DMS53 (cell line): ENCODE measurements around the gene ANTXRL.
"Not testable (repeated sequence)": the region's sequence is repeated elsewhere in the genome, so short reads cannot be mapped to it uniquely, and the experiment has no call there.

ENCODE experiments used
- DNase-seq: peaks from one replicate; lab custom pipeline; 2025; lab: John Stamatoyannopoulos, UW

The ANTXRL gene

DNA sequence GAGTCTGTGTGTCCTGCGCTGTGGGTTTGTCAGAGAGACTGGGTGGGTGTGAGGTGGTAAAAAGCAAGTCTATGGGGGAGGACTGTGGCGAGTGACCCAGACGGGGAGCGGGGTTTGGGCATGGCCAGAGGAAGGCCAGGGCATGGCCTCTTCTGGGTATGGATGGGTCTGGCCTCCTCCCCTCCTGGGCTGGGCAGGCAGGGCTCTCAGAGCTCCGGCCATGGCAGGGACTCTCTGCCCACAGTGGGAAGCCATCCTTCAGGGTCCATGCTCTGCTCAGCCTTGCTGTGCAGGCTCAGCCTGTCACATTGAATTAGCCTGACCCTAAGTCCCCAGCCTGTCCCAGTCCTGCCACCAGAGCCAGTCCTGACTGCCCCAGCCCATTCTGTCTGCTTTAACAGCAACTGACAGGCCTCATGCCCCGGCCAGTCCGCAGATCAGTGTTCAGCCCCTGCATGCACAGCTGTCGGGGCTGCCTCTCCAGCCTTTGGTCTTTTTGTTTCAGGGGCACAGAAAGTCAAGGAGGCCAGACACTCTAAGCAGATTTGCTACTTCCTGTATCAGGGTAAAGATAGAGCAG is 7.9 kb downstream of the ANTXRL start:
- no peak for DNase-seq

DNA sequence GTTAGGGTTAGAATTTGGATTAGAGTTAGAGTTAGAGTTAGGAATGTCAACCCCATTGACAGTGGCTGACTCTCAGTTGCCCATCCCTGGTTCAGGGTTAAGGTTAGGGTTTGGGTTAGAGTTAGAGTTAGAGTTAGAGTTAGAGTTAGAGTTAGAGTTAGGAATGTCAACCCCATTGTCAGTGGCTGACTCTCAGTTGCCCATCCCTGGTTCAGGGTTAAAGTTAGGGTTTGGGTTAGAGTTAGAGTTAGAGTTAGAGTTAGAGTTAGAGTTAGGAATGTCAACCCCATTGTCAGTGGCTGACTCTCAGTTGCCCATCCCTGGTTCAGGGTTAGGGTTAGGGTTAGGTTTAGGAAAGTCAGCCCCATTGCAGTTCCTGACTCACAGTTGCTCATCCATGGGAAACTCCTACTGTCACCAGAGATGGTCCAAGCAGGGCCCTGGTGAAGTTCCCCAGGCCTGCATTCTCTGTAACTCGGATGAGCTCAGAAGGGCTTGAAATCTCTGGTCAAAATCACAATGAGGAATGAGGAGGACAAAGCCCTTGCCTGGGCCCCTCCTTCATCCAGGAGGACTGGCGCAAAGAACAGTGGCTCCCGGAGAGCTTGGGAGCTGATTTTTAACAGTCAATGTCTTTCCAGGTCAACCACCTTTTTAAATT is 8.7 kb downstream of the ANTXRL start:
- not testable (repeated sequence) for DNase-seq

DNA sequence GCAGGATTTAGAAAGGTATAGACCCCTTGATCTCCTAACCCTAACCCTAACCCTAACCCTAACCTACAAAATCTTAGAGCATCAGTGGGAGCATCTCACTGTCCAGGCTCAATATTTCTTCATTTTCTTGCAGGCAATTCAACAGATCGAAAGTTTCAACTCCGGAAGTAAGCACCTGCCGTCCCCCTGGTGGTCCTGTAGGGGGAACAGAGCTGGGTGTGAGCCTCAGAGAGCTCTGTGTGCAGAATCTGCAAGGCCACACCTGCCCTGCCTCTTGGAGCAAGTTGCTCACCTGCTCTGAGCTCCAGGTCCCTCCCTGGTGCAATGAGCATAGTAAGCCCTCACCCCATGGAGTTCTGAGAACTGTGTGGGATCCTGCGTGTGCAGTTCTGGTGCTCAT is 9.3 kb downstream of the ANTXRL start:
- DNase-seq, result not testable (repeated sequence)

DNA sequence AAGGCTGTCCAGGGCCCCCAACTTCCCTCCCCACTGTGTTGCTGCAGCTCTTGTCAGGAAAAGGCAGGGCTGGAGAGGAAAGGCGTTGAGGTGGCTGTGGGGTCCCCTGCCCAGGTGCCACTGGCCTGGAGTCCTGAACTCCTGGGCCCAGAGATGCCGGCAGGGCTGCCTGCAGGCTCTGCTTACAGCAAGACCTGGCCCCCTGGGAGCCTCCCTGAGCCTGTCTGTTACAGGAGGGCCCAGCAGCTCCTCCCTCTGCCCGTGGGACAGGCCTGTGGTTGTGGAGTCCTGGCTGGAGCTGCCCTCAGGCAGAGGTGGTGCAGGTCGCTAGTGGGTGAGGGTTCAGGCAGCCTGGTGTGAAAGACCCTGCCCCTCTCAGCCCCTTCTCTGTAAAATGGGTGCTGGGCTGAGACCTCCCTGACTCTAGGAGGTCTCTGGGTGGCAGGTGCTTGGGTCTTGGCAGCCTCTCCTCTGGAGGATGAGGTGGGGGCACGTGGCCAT is 9.9 kb downstream of the ANTXRL start:
- no peak for DNase-seq

DNA sequence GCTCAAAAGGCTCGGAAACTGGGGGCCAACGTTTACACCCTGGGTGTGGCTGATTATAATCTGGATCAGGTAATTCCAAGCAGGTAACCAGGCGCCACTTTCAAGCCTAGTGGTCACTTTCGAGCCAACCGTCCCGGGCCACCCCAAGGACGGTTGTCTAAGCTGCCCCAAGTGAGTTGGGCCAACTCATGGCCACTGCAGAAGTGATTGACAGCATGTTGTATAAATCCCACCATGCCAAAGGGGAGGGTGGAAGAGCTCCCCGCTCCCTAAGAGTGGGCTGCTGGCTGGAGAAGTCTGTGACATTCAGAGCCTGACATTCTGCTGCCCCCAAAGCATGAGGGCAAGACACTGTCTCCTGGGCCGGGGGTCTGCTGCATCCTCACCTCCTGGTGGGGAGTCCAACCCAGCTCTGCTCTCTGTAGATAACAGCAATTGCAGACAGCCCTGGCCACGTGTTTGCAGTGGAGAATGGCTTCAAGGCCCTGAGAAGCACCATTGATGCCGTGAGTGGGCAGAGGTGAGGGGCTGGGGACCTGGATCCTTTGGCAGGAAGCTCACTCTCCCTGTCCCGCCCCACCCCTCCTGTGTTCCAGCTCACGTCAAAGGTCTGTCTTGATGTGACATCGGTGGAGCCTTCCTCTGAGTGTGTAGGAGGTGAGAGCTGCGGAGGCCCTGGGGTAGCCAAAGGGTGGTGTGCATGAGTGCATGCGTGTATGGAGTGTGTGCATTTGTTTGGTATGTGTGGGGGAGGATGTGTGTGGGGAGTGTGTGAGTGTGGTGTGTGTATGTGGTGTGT is 10.8 kb downstream of the ANTXRL start:
- DNase-seq, result no peak

DNA sequence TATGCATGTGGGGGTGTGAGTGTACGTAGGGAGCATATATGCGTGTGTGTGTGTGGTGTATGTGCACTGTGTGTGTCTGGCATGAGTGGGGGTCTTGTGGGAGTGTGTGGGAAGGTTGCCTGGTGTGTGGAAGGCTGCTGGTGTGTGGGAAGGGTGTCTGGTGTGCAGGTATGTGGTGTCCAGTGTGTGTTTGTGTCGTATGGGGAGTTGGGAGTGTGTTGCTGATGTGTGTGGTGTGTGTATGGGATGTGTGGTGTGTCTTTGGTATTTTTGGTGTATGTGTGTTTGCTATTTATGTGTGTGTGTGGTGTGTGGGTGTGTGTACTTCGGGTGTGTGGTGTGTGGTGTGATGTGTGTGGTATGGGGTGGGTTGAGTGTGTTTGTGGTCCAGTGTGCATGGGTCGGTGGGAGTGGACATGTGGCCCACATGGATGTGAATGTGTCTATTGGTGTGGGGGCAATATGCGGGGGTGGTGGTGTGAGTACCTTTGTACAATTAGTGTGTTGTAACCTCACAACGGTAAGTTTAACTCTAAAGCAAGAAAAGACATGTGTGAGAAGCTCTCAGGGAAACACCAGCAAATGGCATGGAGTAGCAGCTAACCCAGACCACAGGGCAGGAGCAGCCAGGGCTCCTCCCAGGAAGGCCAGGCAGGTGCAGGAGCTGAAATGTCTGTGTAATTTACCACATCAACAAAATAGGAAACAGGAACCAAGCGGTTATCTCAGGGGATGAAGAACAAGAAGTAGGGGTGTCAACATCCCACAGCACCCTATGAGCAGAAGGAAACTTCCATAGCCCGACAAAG is 11.9 kb downstream of the ANTXRL start:
- DNase-seq, result no peak

DNA sequence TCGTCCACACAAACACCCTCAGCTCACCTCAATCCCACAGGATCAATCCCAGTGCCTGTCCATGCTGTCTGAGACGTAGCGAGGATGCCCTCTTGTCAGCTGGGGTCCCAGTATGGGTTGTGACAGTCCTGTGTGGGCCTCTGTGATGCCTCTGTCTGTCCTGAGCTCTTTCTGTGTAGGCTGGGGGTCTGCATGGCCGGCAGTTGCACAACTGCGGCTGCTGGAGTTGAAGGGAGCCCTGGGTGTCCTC is 12.4 kb downstream of the ANTXRL start:
- no peak for DNase-seq

DNA sequence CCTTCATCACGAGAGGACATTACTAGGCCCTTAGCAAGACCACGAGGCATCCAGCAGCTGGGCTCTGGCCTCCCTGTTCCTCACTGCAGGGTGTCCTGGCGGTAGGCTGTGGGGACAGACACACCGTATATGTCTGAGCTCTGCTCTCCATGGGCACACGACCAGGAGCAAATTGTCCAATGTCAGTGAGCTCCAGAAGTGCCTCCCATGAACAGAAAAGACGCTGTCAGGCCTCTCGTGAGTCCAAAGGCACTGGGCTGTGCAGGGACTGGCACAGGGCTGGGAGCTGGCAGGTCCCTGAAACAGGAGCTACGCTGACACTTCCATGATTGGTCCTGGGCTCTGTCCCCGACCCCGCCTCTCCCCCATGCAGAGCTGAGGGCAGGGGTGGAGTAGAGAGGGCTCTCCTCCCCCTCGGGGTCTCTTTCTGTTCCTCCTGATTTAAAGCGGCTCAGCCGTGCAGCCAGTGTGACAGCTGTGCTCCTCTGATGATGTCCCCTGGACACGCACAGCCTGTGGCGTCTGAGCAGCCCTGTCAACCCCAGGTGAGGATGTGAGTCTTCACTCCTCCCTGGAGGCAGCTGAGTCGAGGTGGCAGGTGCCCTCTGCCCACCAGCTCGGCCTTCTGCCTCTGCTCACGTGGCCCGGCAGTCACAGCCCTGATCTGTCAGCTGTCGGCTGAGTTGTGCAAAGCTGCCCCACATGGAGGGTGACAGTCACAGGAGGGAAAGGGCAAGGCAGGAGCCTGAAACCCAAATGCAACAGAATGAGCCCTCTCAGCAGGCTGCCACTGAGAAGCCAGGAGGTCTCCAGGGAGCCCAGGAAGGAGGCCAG is 13.0 kb downstream of the ANTXRL start:
- no peak for DNase-seq

DNA sequence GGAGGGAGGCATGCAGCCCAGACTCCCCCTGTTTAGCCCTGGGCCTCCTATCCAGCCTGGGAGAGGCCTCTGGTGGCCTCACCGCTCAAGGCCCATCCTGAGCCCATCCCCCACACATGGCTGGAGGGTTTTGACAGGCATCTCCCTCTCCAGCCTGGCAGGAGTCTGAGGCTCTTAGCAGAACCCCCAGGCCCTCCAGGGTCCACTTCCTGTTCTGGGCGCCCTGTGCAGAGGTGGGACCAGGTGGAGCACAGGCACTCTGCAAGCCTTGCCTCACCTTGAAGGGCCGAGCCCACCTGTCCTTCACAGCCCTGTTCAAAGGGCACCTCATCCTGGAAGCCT is 13.5 kb downstream of the ANTXRL start:
- DNase-seq, result not testable (repeated sequence)

DNA sequence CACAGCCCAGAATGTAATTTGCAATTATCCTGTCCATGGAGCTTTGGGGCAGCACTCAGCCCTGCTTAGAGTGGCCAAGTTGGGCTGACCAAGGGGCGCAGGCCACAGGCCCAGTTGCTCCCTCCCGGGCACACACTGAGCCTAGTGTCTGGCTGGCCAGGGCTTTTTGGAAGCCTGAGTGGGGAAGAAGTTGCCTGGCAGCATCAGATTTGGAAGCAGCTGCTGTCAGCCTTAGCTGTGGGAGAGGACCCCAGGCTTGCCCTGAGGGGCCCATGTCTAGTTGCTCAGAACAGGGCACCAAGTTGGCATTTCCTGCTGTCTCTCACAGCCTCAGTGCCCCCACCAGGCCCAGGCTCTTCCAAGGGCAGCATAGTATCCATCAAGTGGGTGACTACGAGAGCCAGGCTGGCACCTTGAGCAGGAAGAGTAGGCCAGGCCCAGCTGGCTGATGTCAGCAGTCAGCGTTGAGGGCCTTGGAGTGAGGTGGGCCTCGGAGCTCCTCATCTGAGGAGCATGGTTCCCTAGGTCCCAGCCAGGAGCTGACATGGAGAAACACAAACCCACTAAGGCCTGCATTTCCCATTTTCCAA is 14.4 kb downstream of the ANTXRL start:
- no peak for DNase-seq

DNA sequence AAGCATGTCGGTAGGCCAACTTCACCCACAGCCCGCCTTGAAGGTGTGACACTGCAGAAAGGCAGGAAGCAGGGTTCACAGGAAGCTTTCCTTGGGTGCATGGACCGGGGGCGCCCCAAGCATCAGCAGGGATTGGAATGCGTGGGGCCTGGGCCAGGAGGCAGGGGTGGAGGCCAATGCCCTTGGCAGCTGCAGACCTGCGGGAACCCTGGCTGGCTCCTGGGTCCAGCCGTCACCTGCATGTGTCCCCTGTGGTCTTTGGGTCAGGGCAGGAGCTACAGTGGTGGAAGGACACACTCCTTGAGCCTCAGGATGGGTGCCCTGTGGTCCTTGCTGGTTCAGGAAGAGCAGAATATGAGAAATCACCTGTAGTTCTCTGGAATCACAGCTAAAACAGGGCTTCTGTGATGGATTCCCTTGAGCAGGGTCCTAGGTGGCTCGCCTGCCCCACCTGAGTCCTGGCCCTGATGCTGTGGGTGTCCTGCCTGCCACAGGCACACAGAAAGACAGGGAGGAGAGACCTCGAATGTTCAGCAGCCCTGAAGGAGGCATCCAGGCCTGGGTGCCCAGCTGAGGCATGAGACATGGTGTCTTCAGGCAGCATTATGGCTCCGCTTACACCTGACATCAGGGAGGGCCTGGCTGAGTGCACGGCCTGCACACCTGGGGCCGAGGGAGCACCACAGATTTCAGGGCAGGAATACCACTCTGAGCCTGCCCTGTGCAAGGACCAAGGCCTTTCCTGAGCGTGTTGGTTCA is 15.1 kb downstream of the ANTXRL start:
- no peak for DNase-seq

DNA sequence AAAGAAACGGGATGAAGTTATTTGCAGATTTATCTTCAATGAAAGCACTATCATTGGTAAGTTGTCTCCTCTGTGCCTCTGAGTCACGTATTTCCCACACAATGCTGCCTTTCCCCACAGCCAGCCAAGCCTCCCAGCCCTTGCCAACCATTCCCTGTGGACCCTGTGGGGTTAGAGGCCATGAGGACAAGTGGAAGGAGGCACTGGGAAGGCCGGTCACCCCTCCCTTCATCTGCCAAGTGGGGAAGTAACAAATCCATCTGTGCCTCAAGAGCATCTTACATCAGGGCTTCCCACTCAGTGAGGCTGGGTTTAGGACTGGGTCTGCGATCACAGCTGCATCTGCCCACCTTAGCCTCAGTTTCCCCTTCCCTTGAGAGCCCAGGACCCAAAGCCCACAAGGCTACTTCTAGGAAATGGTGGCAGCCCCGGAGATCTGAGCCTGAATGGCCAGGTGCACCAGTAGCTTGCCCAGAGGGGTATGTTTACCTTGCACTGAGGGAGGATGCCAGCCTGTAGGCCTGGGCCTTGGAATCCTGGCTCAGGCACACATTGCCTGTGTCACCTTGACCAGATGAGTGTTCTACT is 16.1 kb downstream of the ANTXRL start:
- DNase-seq, result not testable (repeated sequence)

DNA sequence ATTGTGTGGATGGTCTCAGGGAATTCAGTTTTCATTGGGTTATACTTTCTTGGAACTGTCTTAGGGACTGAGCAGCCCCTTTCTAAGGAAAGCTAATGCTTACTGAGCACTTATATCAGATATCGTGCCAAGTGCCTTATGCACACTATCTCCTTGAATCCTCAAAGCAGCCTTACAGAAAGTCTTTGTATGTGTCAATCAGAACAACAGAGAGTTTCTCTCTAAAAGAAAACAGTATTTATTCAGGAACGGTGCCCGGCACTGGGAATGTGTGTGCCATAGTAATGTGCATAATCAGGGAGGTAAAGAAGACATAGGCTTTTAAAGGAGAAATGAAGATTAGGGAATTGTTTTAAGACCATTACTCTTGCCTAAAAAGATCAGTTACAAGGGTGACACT is 17.3 kb downstream of the ANTXRL start:
- DNase-seq, result no peak

DNA sequence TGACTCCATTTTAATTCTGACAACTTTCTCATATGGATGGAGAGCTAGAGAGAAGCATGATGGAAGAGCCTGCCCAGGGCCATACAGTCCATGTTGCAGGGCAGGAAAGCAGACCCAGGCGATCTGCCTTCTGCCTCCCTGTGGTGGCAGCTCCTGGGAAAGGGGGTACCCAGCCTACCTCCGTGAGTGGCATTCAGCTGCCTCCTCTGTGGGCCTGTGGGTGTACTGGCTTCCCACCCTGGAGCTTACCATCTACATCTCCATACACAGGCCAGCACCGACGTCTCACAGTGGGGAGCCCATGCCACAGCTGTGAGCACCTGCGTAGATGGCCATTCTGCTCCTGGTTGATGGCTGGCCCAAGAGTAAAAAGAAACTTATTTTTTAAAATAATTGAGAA is 17.9 kb downstream of the ANTXRL start:
- not testable (repeated sequence) for DNase-seq

DNA sequence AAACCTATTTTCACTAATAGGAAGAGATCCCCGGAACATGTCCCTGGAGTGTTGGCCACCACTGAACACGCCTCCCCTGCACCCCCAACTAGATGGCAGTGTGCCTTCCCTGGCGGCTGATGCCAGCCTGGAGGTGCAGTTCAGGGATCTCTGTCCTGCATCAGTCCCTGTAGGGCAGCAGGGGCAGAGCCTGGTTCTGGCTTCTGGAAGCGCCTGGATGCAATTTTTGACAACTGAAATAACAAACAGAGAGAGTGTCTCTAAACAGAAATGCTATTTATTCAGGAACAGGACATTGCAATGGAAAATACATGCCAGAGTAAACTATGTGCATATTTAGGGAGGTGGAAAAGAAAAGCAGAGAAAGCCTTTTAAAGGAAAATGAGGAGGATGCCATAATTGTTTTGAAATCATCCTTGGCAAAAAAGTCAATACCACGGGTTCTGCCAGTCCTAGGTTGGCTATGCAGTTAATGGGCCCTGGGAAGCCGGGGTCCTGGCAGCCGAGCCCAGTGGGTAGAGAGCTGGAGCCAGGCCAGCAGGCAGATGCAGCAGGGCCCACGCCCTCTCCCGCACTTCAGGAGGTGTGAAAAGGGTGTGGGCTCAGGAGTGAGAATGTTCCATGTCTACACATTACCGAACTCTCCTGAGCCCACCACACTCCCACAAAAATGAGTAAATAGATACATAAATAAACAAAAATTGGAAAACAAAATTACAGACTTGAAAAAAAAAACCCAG is 18.5 kb downstream of the ANTXRL start:
- DNase-seq, result no peak

DNA sequence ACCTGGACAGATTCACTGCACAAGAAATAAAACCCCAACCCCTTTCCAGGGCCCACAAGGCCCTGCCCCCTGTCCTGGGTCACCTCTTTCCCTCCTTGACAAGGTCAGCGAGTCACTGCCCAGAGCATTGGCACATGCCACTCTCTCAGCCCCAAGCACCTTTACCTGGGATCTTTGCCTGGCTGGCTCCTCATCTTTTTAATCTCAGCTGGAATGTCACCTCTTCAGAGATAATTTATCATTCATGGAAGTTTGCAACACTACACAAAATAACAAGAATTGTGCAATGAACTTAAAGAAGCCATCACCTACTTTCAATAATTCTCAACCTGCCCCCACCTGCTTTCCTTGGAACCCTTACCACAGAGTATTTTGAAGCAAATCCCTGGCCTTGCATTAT is 19.2 kb downstream of the ANTXRL start:
- no peak for DNase-seq

DNA sequence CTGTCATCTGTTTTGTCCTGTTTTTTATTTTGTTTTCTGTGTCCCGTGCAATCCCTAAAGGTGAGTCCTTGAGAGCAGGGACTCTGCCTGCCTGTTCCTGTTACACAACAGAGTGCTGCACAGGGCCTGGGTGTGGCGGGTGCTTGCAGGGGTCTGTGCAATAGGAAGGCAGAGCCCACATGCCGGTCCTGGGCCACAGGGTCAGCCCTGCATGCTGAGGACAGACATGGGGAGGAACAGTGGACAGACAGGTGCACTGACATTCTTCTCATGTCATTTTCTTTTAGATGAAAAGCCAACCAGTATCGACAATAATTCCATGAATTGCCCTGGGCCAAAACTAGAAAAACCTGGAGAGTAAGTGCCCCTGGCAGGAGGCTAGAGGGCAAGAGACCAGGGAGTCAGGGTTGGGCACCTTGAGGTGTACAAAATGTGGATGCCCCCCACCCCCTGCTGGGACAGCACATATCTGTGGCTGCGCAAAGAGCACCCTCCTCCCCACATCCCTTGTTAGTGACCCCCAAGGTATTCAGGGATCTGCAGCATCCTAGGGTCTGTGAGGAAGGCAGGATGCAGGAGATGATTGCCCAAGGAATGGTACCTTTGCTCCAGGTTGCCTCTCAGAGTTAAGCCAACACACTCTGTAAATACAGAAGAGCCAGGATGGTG is 19.9 kb downstream of the ANTXRL start:
- no peak for DNase-seq

DNA sequence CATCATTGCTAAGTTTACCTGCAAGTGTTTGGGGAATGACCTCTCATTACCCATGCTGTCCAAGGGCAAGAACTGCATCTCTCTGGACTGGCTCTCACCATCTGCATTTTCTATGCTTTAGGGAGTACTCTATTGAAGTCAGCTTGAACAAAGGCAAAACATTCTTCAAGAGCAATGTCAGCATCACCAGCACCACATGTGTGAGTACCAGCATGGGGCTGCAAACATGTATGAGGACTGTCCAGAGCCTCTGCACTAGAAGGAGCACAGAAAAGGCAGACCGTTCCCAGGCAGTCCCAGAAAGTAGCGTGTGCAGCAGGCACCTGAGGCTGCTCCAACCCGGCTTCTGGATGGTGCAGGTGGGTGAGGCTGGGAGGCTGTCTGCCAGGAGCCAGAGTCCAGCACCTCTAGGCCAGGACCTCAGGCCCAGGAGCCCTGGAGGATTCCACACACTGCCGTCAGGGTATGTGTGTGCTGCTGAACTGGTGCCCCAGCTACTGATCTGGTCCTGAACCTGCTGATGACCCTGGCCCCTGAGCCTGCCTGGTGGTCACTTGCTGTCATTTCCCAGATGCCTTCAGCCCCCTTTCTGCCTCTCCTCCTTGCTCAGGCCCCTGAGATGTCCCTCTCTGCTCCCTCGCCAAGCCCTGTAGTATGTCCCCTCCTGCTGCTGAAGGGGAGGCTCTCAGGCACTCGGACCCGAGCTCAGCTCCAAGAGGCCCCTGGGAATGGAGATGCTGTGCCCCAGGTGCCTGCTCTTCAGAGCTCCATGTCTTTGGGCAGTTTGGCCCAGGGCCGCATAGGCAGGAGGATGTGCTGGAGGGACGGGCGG is 20.7 kb downstream of the ANTXRL start:
- DNase-seq, result no peak
